H1 (cell line): ENCODE measurements around the gene IFI27L1. TPM values are rescaled to one million over a fixed set of nuclear protein-coding genes. Genes with fewer than 3 reads are reported as not detected.

Experiments
- CTCF ChIA-PET: fragments of 300-600 bp; sonication (Branson Sonifier 250); formaldehyde crosslinking; loops from one replicate; lab custom pipeline; 2021; ENCODE audit not compliant: partially characterized antibody; lab: Charles Lee
- POLR2A ChIA-PET: fragments of 300-600 bp; sonication (Branson Sonifier 250); formaldehyde crosslinking; loops from one replicate; lab custom pipeline; 2021; ENCODE audit warnings: inconsistent platforms; ENCODE audit not compliant: partially characterized antibody; lab: Charles Lee
- DNase-seq, 2 experiments: peaks; one replicate each; pipeline versions ENCODE4 v3.0.0 to v3.0.0-alpha.2; 2010 to 2022; ENCODE audit warnings: low spot score in 2 of 2, low read depth in 1 of 2, mixed read lengths in 1 of 2
- FAIRE-seq: peaks from 2 replicates; lab custom pipeline; 2011; peaks lifted over from hg19 to GRCh38; lab: Jason Lieb, UNC
- H2AFZ ChIP-seq: 2 replicates; pipeline ENCODE4 v1.8.1; 2012; ENCODE audit warnings: low read length, inconsistent platforms
- H2AK5ac ChIP-seq: 2 replicates; pipeline ENCODE4 v1.6.1; 2013; ENCODE audit warnings: low read depth, low read length
- H2BK120ac ChIP-seq: replicated peaks from 2 replicates; pipeline ENCODE3; 2013; ENCODE audit warnings: low read depth, low read length, inconsistent platforms
- H2BK12ac ChIP-seq: 2 replicates; pipeline ENCODE4 v1.6.1; 2013; ENCODE audit warnings: low read depth, low read length
- H2BK15ac ChIP-seq: 2 replicates; pipeline ENCODE4 v1.6.1; 2013; ENCODE audit warnings: low read length
- H2BK20ac ChIP-seq: 2 replicates; pipeline ENCODE4 v1.6.1; 2013; ENCODE audit warnings: low read length
- H2BK5ac ChIP-seq: 2 replicates; pipeline ENCODE4 v1.6.1; 2013; ENCODE audit warnings: low read depth, low read length
- H3K14ac ChIP-seq: 2 replicates; pipeline ENCODE4 v1.6.1; 2013; ENCODE audit warnings: inconsistent platforms; ENCODE audit not compliant: insufficient read length
- H3K18ac ChIP-seq: 2 replicates; pipeline ENCODE4 v1.6.1; 2013; ENCODE audit warnings: low read length; ENCODE audit errors: extremely low read depth
- H3K23ac ChIP-seq: 2 replicates; pipeline ENCODE4 v1.6.1; 2013; ENCODE audit warnings: inconsistent platforms; ENCODE audit not compliant: insufficient read length
- H3K23me2 ChIP-seq: 2 replicates; pipeline ENCODE4 v1.6.1; 2013; ENCODE audit warnings: low read depth, low read length
- H3K27ac ChIP-seq: 2 replicates; pipeline ENCODE4 v1.6.1; 2011; ENCODE audit warnings: low read depth, low read length, inconsistent platforms
- H3K27me3 ChIP-seq, 4 experiments: replicated peaks in 1 of 4; 1 replicate in 1 of 4; 2 replicates in 3 of 4; pipeline versions ENCODE4 v1.6.1 to v1.8.1; 2011 to 2013; ENCODE audit warnings: low read length in 3 of 4, mild to moderate bottlenecking in 3 of 4, inconsistent platforms in 2 of 4, mixed read lengths in 2 of 4, moderate library complexity in 1 of 4; ENCODE audit not compliant: control insufficient read depth in 3 of 4, insufficient read depth in 3 of 4; ENCODE audit errors: extremely low read depth in 1 of 4
- H3K36me3 ChIP-seq, 4 experiments: 2 replicates each; pipeline versions ENCODE4 v1.6.1 to v1.8.1; 2011 to 2013; ENCODE audit warnings: mild to moderate bottlenecking in 4 of 4, low read length in 3 of 4, moderate library complexity in 2 of 4, control low read depth in 1 of 4, inconsistent platforms in 1 of 4; ENCODE audit not compliant: insufficient read depth in 4 of 4, control insufficient read depth in 2 of 4
- H3K4ac ChIP-seq: replicated peaks from 2 replicates; pipeline ENCODE3; 2013; ENCODE audit warnings: low read length, low read depth, mixed read lengths, inconsistent platforms; ENCODE audit not compliant: insufficient read length
- H3K4me1 ChIP-seq, 4 experiments: replicated peaks in 1 of 4; 1 replicate in 1 of 4; 2 replicates in 3 of 4; pipeline versions ENCODE4 v1.6.1 to v1.8.1; 2011 to 2013; ENCODE audit warnings: low read length in 3 of 4, inconsistent platforms in 2 of 4, mixed read lengths in 1 of 4; ENCODE audit not compliant: insufficient read depth in 4 of 4, control insufficient read depth in 3 of 4
- H3K4me2 ChIP-seq, 2 experiments: 2 replicates each; pipeline versions ENCODE4 v1.6.1 to v1.8.1; 2011 to 2013; ENCODE audit warnings: low read depth in 2 of 2, low read length in 2 of 2, control low read depth in 1 of 2, inconsistent platforms in 1 of 2, mild to moderate bottlenecking in 1 of 2; ENCODE audit not compliant: insufficient read depth in 1 of 2
- H3K4me3 ChIP-seq, 4 experiments: fragments of 200-600, 300-600 bp in 1 of 4; sonication (generic), shearing (Covaris generic), sonication (Bioruptor Twin) in 1 of 4; 2 replicates each; pipeline versions ENCODE4 v1.5.1 to v1.8.1; 2011 to 2016; ENCODE audit warnings: low read length in 4 of 4, low read depth in 3 of 4, control low read depth in 2 of 4, inconsistent platforms in 2 of 4, mild to moderate bottlenecking in 2 of 4, mixed read lengths in 1 of 4, moderate library complexity in 1 of 4; ENCODE audit not compliant: insufficient read depth in 2 of 4; ENCODE audit errors: extremely low read depth in 1 of 4
- H3K56ac ChIP-seq: replicated peaks from 2 replicates; pipeline ENCODE3; 2013; ENCODE audit warnings: low read depth, mild to moderate bottlenecking, mixed read lengths, low read length, inconsistent platforms; ENCODE audit not compliant: insufficient read length
- H3K79me1 ChIP-seq: 2 replicates; pipeline ENCODE4 v1.6.1; 2013; ENCODE audit warnings: low read depth, low read length, control low read depth
- H3K79me2 ChIP-seq, 2 experiments: 2 replicates each; pipeline versions ENCODE4 v1.6.1 to v1.8.1; 2012 to 2013; ENCODE audit warnings: low read length in 2 of 2, mild to moderate bottlenecking in 2 of 2, inconsistent platforms in 1 of 2; ENCODE audit not compliant: insufficient read depth in 2 of 2, control insufficient read depth in 1 of 2
- H3K9ac ChIP-seq, 4 experiments: replicated peaks in 1 of 4; 1 replicate in 1 of 4; 2 replicates in 3 of 4; pipeline versions ENCODE4 v1.6.1 to v1.8.1; 2011 to 2013; ENCODE audit warnings: low read depth in 3 of 4, low read length in 3 of 4, control low read depth in 2 of 4, mild to moderate bottlenecking in 2 of 4, moderate library complexity in 2 of 4, inconsistent platforms in 1 of 4; ENCODE audit errors: extremely low read depth in 1 of 4
- H3K9me3 ChIP-seq, 2 experiments: 2 replicates each; pipeline versions ENCODE4 v1.6.1 to v1.8.1; 2012 to 2013; ENCODE audit warnings: mild to moderate bottlenecking in 2 of 2, moderate library complexity in 2 of 2, control low read depth in 1 of 2, inconsistent platforms in 1 of 2, low read depth in 1 of 2, low read length in 1 of 2, mixed read lengths in 1 of 2; ENCODE audit not compliant: insufficient read depth in 2 of 2
- H4K20me1 ChIP-seq, 2 experiments: replicated peaks in 1 of 2; 2 replicates each; pipeline versions ENCODE3 to v1.8.1; 2011 to 2013; ENCODE audit warnings: inconsistent platforms in 2 of 2, low read length in 2 of 2, mild to moderate bottlenecking in 1 of 2; ENCODE audit not compliant: insufficient read depth in 2 of 2, control insufficient read depth in 1 of 2
- H4K5ac ChIP-seq: 2 replicates; pipeline ENCODE4 v1.6.1; 2013; ENCODE audit warnings: low read length, low read depth, mixed read lengths, inconsistent platforms; ENCODE audit not compliant: insufficient read length
- H4K8ac ChIP-seq: 2 replicates; pipeline ENCODE4 v1.8.0; 2013; ENCODE audit warnings: mild to moderate bottlenecking, moderate library complexity, low read length, inconsistent platforms; ENCODE audit not compliant: insufficient read depth; ENCODE audit errors: extremely low read depth
- H4K91ac ChIP-seq: replicated peaks from 2 replicates; pipeline ENCODE3; 2013; ENCODE audit warnings: low read length, mixed read lengths, inconsistent platforms; ENCODE audit not compliant: insufficient read length
- BRCA1 ChIP-seq: IDR thresholded peaks from 2 replicates; pipeline ENCODE4 v1.6.1; 2012; ENCODE audit warnings: low read depth, low read length, improper control_type of control experiment
- CHD2 ChIP-seq: IDR thresholded peaks from 2 replicates; pipeline ENCODE4 v1.6.1; 2012; ENCODE audit warnings: low read length, improper control_type of control experiment
- CREB1 ChIP-seq: IDR thresholded peaks from 2 replicates; pipeline ENCODE4 v1.6.1; 2012; ENCODE audit warnings: inconsistent platforms
- EP300 ChIP-seq, 2 experiments: IDR thresholded peaks; 1 replicate in 1 of 2; 2 replicates in 1 of 2; pipeline ENCODE4 v1.6.1; 2011 to 2012; ENCODE audit warnings: low read depth in 2 of 2, low read length in 2 of 2, mild to moderate bottlenecking in 2 of 2, borderline replicate concordance in 1 of 2, inconsistent platforms in 1 of 2, moderate library complexity in 1 of 2
- FOSL1 ChIP-seq: IDR thresholded peaks from 2 replicates; pipeline ENCODE4 v1.6.1; 2011; ENCODE audit warnings: mild to moderate bottlenecking, low read depth, low read length, moderate library complexity; ENCODE audit not compliant: insufficient read depth
- GABPA ChIP-seq: IDR thresholded peaks from 2 replicates; pipeline ENCODE4 v1.6.1; 2011; ENCODE audit warnings: mild to moderate bottlenecking, low read length, moderate library complexity, borderline replicate concordance; ENCODE audit not compliant: insufficient read depth
- KDM5A ChIP-seq: fragments of 200-600 bp; IDR thresholded peaks from 2 replicates; pipeline ENCODE4 v1.7.1; 2012; ENCODE audit warnings: mild to moderate bottlenecking, low read length, inconsistent platforms, mixed read lengths
- SP2 ChIP-seq: IDR thresholded peaks from 2 replicates; pipeline ENCODE4 v1.6.1; 2012; ENCODE audit warnings: mild to moderate bottlenecking, low read length, inconsistent platforms
- SUZ12 ChIP-seq: fragments of 200-600 bp; sonication (generic); IDR thresholded peaks from 2 replicates; pipeline ENCODE4 v1.6.1; 2012; ENCODE audit warnings: mild to moderate bottlenecking, inconsistent platforms, low read length, moderate library complexity, mixed read lengths
- TAF7 ChIP-seq: optimal IDR thresholded peaks from 2 replicates; pipeline ENCODE3; 2011; ENCODE audit warnings: low read depth, mild to moderate bottlenecking, inconsistent platforms, low read length, moderate library complexity, borderline replicate concordance
- WGBS, 2 experiments: shearing (Covaris generic) in 1 of 2; methylation state at CpG; one replicate each; pipeline versions ENCODE4 v1.1.6 to v1.1.7; 2013 to 2015; ENCODE audit warnings: low lambda C conversion rate in 2 of 2, mixed read lengths in 2 of 2, inconsistent platforms in 1 of 2, low coverage in 1 of 2, missing lambda C conversion rate in 1 of 2; ENCODE audit not compliant: insufficient replicate concordance in 2 of 2, insufficient coverage in 1 of 2, insufficient read length in 1 of 2; ENCODE audit errors: extremely low coverage in 1 of 2, missing lambda C conversion rate in 1 of 2; 5-methylcytosine and 5-hydroxymethylcytosine counted together
- polyA plus RNA-seq, 7 experiments: library from polyadenylated mRNA; depleted of rRNA in 3 of 7; stranded (reverse) in 5 of 7; unstranded in 2 of 7; fragments of >200 nt in 5 of 7; fragments of 200-250 nt in 2 of 7; gene quantifications; 1 replicate in 5 of 7; 2 replicates in 1 of 7; 4 replicates in 1 of 7; pipeline versions ENCODE4 v1.2.1 to v1.2.3, GENCODE V29; 2011 to 2013; ENCODE audit warnings: missing spikeins in 2 of 7, mixed read lengths in 2 of 7
- total RNA-seq: library from RNA; stranded (reverse); fragmentation: NEBNext Ultra II Directional; extraction: Animal tissue kit (Norgen Biotek cat#: 25700); gene quantifications from 2 replicates; pipeline ENCODE4 v1.2.1, GENCODE V29; 2021
- TF ChIP-seq, protein P1 (sequence below): IDR thresholded peaks from 2 replicates; pipeline ENCODE4 v1.6.1; 2012; ENCODE audit warnings: inconsistent platforms

Gene IFI27L1
- total and polyA plus RNA-seq, 2 of the 8 experiments (the other 6 are each of a cell fraction or from before 2014, with no cell fraction given): 21.2 to 30.5 TPM

DNA sequence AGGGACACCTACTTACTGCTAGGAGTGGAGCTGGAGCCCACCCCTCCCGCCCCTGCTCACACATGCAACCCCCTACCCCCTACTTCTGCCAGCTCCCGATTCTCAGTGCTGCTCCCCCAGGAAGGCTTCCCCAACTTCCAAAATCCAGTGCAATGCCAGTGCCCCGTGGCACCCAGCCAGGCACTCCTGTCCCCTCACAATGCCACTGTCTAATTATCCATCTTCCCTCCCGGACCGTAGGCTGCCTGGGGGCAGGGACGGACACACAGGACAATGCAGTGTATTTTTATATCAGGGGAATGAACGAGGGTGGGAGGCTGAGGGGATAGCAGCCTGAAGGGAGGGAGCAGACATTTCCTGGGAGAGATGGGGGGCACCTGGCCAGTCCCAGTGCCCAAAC lies 42.6 kb upstream of the IFI27L1 start:
- no peaks in the 10 kb centered on the region for H3K27me3 ChIP-seq
- H3K4me1 ChIP-seq: peaks cover 0 to 9% (median 0%) of the 10 kb centered on the region in 4 experiments; a peak in 2 of 7 replicates
- no peak overlapping the region for H3K4ac ChIP-seq
- no peak overlapping the region for H3K27ac ChIP-seq
- no peak overlapping the region for H3K4me2 ChIP-seq
- no peak overlapping the region for H2BK12ac ChIP-seq
- H4K91ac ChIP-seq: no peak overlapping the region
- FAIRE-seq (no peak), DNase-seq (no peak)
- no peaks in the 10 kb centered on the region for H3K79me2 ChIP-seq
- H4K8ac ChIP-seq: no peak overlapping the region
- no peaks in the 10 kb centered on the region for H3K79me1 ChIP-seq
- WGBS, 2 experiments: 85% methylated on average over 5 of the region's 7 CpGs; no CpG with 5 or more reads in 1 of the 2 experiments
- H3K4me3 ChIP-seq: no peak overlapping the region
- POLR2A ChIA-PET: interaction anchor here (0.7 kb wide), 1 partner anchor 11 kb away, joined by 3 read pairs; no protein-coding TSS in a partner anchor
- H2AFZ ChIP-seq: no peak overlapping the region
- H2BK15ac ChIP-seq: no peak overlapping the region
- no peak overlapping the region for H2AK5ac ChIP-seq
- no peak overlapping the region for H3K23ac ChIP-seq
- H2BK5ac ChIP-seq: no peak overlapping the region
- no peak overlapping the region for H3K9ac ChIP-seq
- H3K18ac ChIP-seq: no peak overlapping the region
- H4K5ac ChIP-seq: no peak overlapping the region
- CTCF ChIA-PET: interaction anchor here (0.6 to 7.2 kb wide), 12 partner anchors 11 to 268 kb away, joined by 3 to 105 read pairs (median 5); partner anchors contain the start of gene IFI27L2
- TF ChIP-seq, protein P1, sequence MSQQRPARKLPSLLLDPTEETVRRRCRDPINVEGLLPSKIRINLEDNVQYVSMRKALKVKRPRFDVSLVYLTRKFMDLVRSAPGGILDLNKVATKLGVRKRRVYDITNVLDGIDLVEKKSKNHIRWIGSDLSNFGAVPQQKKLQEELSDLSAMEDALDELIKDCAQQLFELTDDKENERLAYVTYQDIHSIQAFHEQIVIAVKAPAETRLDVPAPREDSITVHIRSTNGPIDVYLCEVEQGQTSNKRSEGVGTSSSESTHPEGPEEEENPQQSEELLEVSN: no peak
- no peak for TF ChIP-seq EP300 (IDR thresholded peaks at IDR 0.05; ENCODE audit: borderline replicate concordance in 1 of 2, low read depth in 2 of 2, low read length in 2 of 2)
- TF ChIP-seq SUZ12: no peak
- TF ChIP-seq CHD2: no peak
- TF ChIP-seq KDM5A: no peak
- TF ChIP-seq FOSL1: no peak
- no peak for TF ChIP-seq BRCA1
- no peak for TF ChIP-seq TAF7
- TF ChIP-seq CREB1: no peak
- TF ChIP-seq SP2: no peak
- TF ChIP-seq GABPA: no peak
- peaks cover 2 to 7% of the 10 kb centered on the region in 2 experiments for H4K20me1 ChIP-seq
- no peaks in the 10 kb centered on the region for H3K9me3 ChIP-seq
- peaks cover 0 to 4% (median 0%) of the 10 kb centered on the region in 4 experiments; a peak in 2 of 8 replicates for H3K36me3 ChIP-seq
- no peak overlapping the region for H3K56ac ChIP-seq
- H3K23me2 ChIP-seq: no peaks in the 10 kb centered on the region
- no peak overlapping the region for H2BK20ac ChIP-seq
- no peak overlapping the region for H2BK120ac ChIP-seq
- no peak overlapping the region for H3K14ac ChIP-seq
